Mesenteric fat pad (tissue), 1 donor: ENCODE results near the gene PRKCB. TPM values are rescaled to one million over a fixed set of nuclear protein-coding genes. Genes with fewer than 3 reads are reported as not detected.

ENCODE experiments used
- DNase-seq: peaks from one replicate; pipeline ENCODE4 v3.0.0-alpha.2; 2020; ENCODE audit warnings: low spot score
- total RNA-seq: library from RNA; stranded (reverse); fragmentation: NEBNext Ultra II Directional; extraction: Animal tissue kit (Norgen Biotek cat#: 25700); gene quantifications from one replicate; pipeline ENCODE4 v1.2.1, GENCODE V29; 2021
- donor health status: DM: yes; HTN: yes; CAD: no.

PRKCB gene
- total RNA-seq, 1 donor from 2014 or later: 11.0 TPM

DNA sequence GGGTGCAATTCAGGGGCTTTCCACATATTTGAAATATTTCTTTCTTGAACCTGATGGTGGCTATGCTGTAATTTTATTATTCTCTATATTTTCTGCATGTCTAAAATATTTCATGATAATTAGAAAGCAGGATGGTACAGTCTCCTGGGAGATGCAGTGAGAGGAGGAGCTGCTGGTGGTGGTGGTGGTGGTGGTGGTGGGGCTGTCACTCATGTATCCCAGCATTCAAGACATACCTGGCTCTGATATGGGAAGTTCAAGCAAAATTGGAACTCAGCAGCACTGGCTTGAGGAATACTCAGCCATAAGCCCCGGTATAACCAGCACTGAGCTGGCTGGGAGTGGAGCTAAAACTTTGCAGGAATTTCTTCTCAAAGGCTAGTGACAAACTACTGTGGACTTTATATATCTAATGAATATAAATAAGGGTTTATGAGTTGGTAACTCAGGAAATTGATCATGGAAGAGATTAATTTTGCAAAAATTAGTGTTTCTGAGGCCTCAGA lies 200.3 kb downstream of the PRKCB start:
- no peak for DNase-seq

DNA sequence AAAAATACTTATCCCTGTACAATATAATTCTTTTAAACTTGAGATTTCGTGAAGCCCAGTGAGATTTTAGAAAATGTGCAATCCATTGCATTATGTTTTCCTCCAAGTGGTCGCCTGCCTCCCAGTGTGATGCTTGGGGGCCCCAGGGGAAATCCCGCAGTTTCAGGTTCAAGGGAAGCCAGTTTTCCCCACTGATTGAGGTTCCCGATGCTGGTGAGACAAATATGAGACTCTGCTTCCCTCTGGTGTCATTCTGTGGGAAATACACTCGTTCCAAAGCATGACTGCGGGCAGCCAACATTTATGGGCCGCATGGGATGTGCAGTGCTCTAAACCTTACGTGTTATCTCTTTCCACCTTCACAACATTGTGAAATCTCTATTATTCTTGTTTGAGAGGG lies 200.8 kb downstream of the PRKCB start:
- no peak for DNase-seq

DNA sequence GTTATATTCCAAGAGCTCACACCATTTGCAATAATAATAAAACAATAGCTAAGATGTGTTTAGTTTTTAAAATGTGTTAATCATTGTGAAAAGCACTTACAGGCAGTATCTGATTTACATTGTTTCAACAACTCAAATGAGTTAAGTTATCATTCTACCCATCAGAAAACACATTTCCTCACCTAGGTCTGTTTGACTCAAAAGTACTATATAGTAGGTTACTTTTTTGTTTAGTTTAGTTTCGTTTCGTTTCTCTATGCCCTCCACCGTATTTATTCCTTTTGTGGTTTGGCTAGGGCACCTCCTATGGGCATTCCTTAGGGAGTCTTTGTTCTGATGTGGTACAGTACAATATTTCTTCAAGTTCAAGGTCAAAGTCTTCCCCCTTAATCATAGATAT lies 201.6 kb downstream of the PRKCB start:
- no peak for DNase-seq

DNA sequence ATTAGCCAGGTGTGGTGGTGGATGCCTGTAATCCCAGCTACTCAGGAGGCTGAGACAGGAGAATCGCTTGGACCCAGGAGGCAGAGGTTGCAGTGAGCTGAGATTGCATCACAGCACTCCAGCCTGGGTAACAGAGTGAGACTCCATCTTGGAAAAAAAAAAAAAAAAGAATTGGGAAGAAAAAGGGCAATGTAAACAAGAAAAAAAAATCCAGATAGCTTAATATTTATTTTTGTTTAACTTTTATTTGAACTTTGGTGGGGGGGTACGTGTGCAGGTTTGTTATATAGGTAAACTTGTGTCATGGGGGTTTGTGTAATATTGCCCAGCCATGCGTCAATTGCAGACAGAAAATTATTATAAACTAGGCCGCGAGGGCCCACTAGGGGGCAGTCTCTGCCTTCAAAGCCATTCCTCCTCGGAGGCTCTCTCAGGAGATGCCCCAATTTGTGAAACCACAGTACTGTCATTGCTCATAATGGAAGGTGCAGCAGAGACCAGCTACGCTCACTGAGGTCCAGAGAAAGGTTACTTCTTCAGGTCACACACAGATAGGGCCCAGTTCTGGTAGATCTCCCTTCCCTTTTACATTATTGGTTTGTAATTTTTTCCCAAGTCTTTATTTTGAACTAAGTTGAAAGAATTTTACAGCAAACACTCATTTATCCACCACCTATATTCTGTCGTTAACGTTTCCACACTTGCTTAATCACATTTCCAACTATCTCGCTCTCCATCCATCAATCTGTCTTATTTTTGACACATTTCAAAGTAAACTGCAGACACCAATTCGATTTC lies 206.2 kb downstream of the PRKCB start:
- no peak for DNase-seq

DNA sequence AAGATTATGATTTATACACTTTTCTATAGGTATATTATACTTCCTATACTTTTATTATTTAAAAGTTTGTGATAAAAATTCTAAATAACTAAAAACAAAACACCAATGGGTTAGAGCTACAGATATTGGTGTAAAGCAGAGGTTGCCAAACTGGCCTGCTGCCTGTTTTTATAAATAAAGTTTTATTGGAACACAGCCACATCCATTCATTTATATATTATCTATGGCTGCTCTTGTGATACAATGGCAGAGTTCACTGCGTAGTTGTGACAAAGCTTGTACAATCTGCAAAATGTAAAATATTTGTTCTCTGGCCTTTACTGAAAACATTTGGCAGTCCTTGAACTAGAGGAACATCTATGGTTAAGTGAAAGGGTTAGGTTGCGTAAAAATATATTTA lies 208.7 kb downstream of the PRKCB start:
- no peak for DNase-seq

DNA sequence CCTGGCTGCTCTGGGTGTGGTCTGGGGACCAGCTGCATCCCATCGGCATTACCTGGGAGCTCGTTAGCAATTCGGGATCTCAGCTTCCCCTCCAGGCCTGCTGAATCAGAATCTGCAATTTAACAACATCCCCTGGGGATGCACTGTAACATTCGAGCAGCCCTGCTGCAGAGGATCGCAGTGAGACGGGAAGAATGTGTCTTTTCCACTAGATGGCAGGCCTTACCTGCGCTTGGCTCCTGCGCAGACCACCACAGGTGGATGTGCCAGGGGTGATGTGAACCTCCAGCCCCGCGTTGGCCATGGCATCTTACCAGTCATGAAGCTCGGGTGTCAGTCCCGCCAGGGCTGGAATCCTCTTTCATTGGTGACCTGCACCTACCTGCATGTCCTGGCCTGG lies 209.9 kb downstream of the PRKCB start:
- DNase-seq: peak; percentile 79

DNA sequence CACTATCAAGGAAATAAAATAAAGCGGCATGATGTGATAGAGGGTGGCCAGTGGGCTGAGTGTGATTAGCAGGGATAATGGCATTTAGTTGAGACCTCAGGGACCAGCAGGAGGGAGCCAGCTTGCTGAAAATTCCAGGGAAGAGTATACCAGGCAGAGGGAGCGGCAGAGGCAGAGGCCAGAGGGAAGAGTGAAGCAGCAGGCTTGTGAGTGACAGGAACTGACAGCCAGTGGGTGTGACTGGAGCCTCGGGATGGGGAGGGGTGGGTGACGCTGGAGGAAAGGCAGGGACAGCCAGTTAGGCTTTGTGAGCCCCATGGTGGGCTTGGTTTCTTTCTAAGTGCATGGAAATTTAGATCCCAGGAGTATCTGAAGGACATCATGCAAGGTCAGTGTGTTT lies 210.7 kb downstream of the PRKCB start:
- DNase-seq: peak; percentile 43

DNA sequence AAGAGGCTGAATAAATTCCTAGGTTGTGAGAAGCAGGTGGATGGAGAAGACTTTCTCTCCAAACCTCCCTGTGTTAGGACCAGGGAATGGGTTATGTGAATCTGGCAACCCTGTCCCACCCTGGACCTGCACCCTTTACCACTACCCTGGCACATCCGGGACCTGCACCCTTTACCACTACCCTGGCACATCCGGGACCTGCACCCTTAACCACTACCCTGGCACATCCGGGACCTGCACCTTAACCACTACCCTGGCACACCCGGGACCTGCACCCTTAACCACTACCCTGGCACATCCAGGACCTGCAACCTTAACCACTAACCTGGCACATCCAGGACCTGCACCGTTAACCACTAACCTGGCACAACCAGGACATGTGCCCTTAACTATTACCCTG lies 213.3 kb downstream of the PRKCB start:
- DNase-seq: peak; percentile 49

DNA sequence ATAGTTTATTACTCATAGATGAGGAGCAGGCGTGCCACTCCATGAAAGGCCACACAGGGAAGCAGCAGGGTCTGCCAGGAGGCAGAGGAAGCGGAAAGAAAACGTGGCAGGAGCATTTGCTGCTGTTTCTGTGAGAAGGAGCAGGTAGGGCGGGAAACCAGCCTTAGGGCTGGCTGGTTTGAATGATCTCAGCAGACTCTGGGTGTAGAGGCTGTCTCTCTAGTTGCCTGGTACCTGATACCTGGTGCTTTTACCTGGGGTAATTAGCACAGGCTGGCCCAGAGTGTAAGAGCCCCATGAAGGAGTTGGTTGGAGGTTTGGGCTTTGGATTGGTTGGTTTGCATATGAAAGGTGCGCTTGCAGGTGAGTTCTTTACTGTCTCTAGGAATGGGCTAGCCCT lies 215.3 kb downstream of the PRKCB start:
- DNase-seq: peak; percentile 51

DNA sequence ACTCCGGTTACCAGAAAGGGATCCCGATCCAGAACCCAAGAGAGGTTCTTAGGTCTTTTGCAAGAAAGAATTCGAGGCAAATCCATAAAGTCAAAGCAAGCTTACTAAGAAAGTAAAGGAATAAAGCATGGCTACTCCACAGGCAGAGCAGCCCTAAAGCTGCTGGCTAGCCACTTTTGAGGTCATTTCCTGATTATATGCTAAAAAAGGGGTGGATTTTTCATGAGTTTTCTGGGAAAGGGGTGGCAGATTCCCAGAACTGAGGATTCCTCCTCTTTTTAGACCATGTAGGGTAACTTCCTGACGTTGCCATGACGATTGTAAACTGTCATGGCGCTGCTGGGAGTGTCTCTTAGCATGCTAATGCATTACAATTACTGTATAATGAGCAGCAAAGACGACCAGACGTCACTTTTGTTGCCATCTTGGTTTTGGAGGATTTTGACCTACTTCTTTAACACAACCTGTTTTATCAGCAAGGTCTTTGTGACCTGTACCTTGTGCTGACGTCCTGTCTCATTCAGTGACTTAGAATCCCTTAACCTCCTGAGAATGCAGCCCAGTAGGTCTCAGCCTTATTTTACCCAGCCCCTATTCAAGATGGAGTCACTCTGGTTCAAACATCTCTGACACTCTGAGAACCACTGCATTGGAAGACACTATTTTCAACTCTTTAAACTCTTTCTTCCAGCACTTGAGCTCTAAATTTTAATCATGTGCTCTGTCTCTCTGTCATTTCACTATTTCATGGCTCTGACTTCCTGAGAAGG lies 216.7 kb downstream of the PRKCB start:
- peak; percentile 4 for DNase-seq

DNA sequence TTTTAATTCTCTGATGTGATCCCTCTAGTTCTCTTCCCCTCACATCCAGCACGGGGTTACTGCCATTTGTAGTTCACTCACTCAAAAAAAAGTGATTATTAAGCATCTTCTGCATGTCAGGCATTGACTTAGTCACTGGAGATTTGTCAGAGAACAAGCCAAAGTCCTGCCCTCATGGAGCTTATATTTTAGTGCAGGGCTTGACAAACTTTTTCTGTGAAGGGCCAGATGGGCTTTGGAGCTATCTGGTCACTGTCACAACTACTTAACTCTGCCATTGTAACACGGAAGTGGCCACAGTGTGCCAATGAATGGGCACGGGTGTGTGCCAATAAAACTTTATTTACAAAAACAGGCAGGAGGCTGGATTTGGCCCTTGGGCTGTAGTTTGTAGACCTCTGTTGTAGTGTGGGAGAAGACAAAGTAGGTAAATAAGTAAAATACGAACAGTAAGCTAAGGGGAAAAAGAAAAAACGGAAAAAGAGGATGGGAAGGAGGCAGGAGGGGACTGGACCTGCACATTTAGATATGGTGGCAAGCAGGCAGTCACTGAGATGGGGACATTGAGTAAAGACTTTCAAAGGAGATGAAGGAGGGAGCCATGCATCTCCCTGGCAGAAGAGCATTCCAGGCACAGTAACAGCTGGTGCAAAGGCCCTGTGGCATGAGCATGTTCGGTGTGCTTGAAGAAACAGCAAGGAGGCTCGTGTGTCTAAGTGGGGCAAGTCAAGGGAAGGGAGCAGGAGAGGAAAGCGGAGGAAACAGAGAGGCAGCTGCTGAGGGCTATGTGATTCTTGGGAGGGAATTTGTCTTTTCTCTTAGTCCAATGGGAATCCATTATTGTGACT lies 217.5 kb downstream of the PRKCB start:
- peak; percentile 11 for DNase-seq

DNA sequence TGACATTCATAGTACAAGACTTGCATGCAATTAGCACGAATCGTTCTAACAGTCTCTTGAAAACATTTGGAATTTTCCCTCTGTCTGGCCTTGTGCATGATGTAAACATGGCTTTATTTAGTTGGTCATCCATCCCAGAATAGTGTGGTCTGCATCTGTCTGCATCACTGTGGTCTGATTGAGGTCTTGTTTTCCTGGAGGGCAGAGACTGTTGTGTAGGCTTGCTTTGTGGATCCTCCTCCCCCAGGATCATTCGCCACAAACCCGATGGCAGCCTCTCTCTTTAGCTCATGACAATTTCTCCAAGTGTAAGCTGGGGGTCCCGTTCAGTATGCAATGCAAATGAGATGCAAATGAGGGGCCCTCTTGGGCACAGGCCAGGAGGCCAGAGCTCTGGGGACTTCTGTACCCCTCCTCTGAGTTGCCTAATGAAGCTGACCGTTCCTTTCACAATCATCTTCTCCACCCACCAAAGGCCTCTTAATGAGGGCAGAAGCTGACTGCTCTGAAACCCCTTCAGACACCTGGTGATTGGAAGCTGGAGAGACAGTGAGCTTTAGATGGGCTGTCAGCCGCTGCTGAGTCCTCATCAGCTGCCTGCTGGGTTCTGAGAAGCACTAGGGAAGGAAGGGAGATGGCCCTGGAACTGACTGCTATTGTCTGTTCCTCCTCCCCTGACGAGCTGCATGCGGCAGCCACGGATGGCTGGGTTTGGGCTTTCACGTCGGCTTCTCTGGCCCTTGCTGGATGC lies 219.1 kb downstream of the PRKCB start:
- DNase-seq: peak; percentile 45

DNA sequence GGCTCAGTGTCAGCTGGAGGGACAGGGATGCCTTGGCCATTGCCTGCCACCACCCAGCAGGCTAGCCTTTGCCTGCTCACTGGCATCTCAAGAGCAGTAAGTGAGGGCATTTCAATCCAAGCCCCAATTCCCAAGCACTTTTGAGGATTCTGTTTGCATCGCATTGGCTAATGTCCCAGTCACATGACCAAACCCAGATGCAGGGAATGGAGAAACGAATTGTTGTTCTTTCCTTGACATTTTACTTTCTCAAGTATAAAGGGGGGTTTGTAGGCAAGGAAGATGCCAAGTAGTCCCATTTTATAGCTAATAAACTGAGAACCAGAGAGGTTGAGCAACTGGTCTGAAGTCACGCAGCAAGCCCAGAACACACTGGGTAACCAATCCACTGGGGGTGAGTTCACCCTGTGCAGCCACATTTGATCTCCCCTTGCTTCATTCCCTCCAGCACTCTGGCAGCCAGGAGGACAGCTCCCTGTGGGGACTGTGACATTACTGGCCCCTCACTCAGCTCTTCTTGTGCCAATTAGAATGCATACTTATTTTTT lies 226.6 kb downstream of the PRKCB start:
- no peak for DNase-seq

DNA sequence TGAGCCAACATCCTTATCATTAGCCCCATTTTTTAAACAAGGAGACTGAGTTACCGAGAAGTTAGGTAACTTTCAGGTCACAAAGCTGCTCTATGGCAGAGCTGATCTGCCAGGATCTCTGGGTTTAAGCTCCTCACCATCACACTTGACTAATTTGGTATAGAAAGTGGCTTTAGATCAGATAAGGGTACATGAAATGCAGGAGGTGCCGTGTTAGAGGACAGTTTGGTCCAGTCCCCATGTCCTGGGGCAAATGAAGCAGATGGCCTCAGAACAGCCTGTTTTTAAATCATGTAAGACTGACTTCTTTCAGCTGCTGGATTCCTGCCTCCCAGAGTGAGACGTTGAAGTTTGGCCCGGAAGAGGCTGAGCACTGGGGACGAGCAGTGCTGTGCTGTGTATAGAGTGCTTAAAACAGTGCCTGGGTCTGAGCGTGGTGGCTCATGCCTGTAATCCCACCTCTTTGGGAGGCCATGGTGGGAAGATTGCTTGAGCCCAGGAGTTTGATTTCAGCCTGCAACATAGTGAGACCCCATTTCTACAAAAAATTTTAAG lies 233.3 kb downstream of the PRKCB start:
- no peak for DNase-seq

DNA sequence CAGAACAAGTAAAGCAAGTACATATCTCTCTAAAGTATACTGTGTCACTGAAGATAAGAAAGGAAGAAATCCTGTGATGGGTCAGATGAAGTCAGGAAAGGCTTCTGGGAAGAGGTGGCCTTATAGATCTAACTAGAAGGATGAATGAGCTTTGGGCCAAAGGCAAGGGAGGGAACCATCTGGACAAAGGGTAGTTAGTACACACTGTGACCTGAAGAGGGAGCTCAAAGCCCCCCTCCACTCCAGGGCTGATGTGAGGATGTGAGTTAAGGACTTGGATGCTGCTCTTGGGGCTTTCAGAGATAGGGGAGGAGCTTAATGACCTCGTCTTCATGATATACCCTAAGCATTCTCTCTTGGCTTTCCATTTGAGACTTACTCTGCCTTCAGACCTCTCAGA lies 235.1 kb downstream of the PRKCB start:
- no peak for DNase-seq

DNA sequence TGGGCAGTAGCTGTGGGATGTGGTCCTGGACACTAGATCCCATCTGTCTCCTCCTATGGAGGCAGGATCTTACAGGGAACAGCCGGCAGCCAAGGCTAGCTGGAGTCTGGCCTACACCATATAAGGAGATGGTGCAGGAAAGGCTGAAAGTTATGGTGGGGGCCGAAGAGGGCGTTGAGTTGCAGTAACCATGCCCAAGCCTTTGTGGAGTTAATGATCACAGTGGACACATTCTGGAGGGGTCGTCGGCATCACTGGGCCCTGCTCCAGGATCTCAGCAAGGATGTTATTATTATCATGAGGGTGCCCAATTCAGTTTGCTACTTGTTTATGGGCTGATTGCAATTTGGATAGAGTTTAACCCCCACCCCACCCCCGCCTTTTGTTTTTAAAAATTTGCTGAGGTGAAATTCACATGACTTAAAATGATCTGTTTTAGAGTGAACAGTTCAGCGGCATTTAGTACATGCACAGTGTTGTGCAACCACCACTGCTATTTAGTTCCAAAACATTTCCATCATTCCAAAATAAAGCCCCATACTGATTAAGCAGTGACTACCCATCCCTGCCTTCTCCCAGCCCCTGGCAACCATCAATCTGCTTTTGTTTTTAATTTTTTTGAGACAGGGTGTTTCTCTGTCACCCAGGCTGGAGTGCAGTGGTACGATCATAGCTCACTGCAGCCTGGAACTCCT lies 236.0 kb downstream of the PRKCB start:
- DNase-seq: no peak

DNA sequence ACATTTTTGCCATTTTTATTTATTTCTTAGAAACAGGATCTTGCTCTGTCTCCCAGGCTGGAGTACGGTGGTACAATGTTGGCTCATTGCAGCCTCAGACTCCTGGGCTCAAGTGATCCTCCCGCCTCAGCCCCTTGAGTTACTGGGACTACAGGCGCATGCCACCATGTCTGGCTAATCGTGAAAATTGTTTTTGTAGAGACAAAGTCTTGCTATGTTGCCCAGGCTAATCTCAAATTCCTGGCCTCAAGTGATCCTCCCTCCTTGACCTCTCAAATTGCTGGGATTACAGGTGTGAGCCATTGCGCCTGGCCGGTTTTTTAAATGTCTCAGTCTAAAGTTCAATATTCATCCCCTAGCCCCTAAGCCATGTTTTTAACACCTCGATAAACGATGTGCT lies 237.5 kb downstream of the PRKCB start:
- no peak for DNase-seq

DNA sequence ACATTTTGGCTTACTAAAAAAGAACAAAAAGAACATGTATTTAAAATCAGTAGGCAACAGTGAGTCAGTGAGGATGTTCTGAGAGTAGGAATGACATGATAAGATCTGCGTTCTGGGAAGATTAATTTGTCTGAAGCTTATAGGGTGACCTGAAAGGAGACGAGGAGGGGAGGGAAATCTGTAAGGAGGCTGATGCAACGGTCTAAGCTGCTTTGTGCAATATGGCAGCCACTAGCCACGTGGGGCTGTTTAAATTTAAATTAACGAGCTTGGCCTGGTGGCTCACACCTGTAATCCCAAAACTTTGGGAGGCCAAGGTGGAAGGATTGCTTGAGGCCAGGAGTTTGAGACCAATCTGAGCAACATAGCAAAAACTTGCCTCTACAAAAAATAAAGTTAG lies 238.8 kb downstream of the PRKCB start:
- no peak for DNase-seq

DNA sequence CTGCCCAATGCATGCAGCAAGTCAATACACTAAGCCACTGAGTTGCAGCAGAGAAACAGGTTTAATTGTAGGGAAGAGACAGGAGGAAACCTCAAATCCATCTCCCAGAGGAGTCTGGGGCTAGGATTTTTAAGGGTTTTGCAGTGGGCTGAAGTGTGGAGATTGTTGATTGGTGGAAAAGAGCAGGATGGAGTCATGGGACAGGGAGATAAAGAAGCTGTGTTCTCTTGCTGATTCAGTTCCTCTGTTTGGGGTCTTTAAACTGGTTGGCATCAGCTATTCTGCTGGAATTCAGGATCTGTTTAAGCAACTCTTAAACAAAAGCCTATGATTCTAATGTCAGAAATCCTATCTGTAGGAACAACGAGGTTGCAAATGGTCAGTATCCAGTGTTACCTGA lies 239.5 kb downstream of the PRKCB start:
- DNase-seq: no peak
